Hair follicular keratinocyte (primary cell): Measurements from ENCODE around the gene ZNF845. TPM values are rescaled to one million over a fixed set of nuclear protein-coding genes. Genes with fewer than 3 reads are reported as not detected.

Experiments
- total RNA-seq: library from RNA; depleted of rRNA; stranded (reverse); fragments of >200 nt; gene quantifications from 2 replicates; pipeline ENCODE4 v1.2.3, GENCODE V29; 2015

Gene ZNF845
- total RNA-seq = 3.3 and 4.1 TPM in 2 replicates

GRCh38 chr19:53333463-53334449, at the start of gene ZNF845:
ZNF845 (plus strand) TSS chr19:53333749; CDS start chr19:53341308, 7,559 bp downstream.

GRCh38 chr19:53365134-53365898, 31.8 kb downstream of the ZNF845 start, which contains the start of gene ZNF525:
ZNF525 (plus strand) TSS chr19:53365705; CDS start chr19:53372282, 6,577 bp downstream.

GRCh38 chr19:53394974-53395839, 61.7 kb downstream of the ZNF845 start, which contains the start of gene ZNF765:
ZNF765 (plus strand) TSS chr19:53395149; CDS start chr19:53398016, 2,867 bp downstream.

Other genes with a start within 250 kb of the ZNF845 start
- 7.4 and 10.4 TPM in 2 replicates for gene ZNF160, start 230.3 kb upstream of the ZNF845 start, total RNA-seq
- gene ZNF415, start 200.8 kb upstream of the ZNF845 start, total RNA-seq = 1.0 and 1.6 TPM in 2 replicates
- 2.5 and 3.1 TPM in 2 replicates for gene ZNF347, start 174.7 kb upstream of the ZNF845 start, total RNA-seq
- 2.1 and 2.9 TPM in 2 replicates for gene ZNF665, start 140.4 kb upstream of the ZNF845 start, total RNA-seq
- 6.8 and 15.5 TPM in 2 replicates for gene ZNF677, start 78.9 kb upstream of the ZNF845 start, total RNA-seq
- gene VN1R2, start 75.5 kb upstream of the ZNF845 start, total RNA-seq = not detected in 2 replicates
- gene VN1R4, start 66.0 kb upstream of the ZNF845 start, total RNA-seq = not detected in 2 replicates
- 6.0 and 6.1 TPM in 2 replicates for gene ZNF525, start 32.0 kb downstream of the ZNF845 start, total RNA-seq
- 3.9 and 6.2 TPM in 2 replicates for gene ZNF765, start 61.4 kb downstream of the ZNF845 start, total RNA-seq
- 6.9 and 7.0 TPM in 2 replicates for gene ZNF761, start 98.2 kb downstream of the ZNF845 start, total RNA-seq
- 1.5 and 2.1 TPM in 2 replicates for gene ZNF813, start 134.0 kb downstream of the ZNF845 start, total RNA-seq
- gene ZNF331, start 204.4 kb downstream of the ZNF845 start, total RNA-seq = 2.3 and 5.9 TPM in 2 replicates